Hepatocyte (in vitro differentiated cells): ENCODE results near the gene ZNF225. TPM values are rescaled to one million over a fixed set of nuclear protein-coding genes. Genes with fewer than 3 reads are reported as not detected.

ENCODE experiments used
- DNase-seq: peaks from one replicate; pipeline ENCODE4 v3.0.0-alpha.2; 2016; ENCODE audit warnings: low spot score
- H2AFZ ChIP-seq: fragments of 200-600 bp; sonication (generic); 2 replicates; pipeline ENCODE4 v1.6.0; 2016; ENCODE audit warnings: antibody characterized with exemption, mild to moderate bottlenecking
- H3K27ac ChIP-seq: fragments of 200-600 bp; sonication (generic); 2 replicates; pipeline ENCODE4 v1.5.1; 2016; ENCODE audit warnings: mild to moderate bottlenecking
- H3K27me3 ChIP-seq: fragments of 200-600 bp; sonication (generic); 2 replicates; pipeline ENCODE4 v1.6.1; 2016
- H3K36me3 ChIP-seq: fragments of 200-600 bp; sonication (generic); replicated peaks from 2 replicates; pipeline ENCODE4 v1.5.1; 2016; ENCODE audit warnings: low read depth; ENCODE audit not compliant: insufficient read depth
- H3K4me1 ChIP-seq: fragments of 200-600 bp; sonication (generic); 2 replicates; pipeline ENCODE4 v1.5.1; 2016; ENCODE audit warnings: mild to moderate bottlenecking, moderate library complexity; ENCODE audit not compliant: insufficient read depth
- H3K4me2 ChIP-seq: fragments of 200-600 bp; sonication (generic); 2 replicates; pipeline ENCODE4 v1.6.0; 2016
- H3K4me3 ChIP-seq: fragments of 200-600 bp; sonication (generic); 2 replicates; pipeline ENCODE4 v1.5.1; 2016; ENCODE audit warnings: mild to moderate bottlenecking
- H3K79me2 ChIP-seq: fragments of 200-600 bp; sonication (generic); 2 replicates; pipeline ENCODE4 v1.6.0; 2017; ENCODE audit warnings: mild to moderate bottlenecking
- H3K9me2 ChIP-seq: fragments of 200-600 bp; sonication (generic); replicated peaks from 2 replicates; pipeline ENCODE4 v1.6.0; 2017; ENCODE audit warnings: mild to moderate bottlenecking; ENCODE audit not compliant: insufficient read depth
- H3K9me3 ChIP-seq: fragments of 200-600 bp; sonication (generic); 2 replicates; pipeline ENCODE4 v1.5.1; 2016; ENCODE audit warnings: low read depth, mild to moderate bottlenecking
- H4K20me1 ChIP-seq: fragments of 200-600 bp; sonication (generic); 2 replicates; pipeline ENCODE4 v1.6.0; 2016; ENCODE audit warnings: mild to moderate bottlenecking; ENCODE audit not compliant: insufficient read depth, poor library complexity, severe bottlenecking
- EZH2 ChIP-seq: fragments of 200-600 bp; sonication (generic); IDR thresholded peaks from 2 replicates; pipeline ENCODE4 v1.6.1; 2016; ENCODE audit warnings: antibody characterized with exemption, mild to moderate bottlenecking, borderline replicate concordance
- EZH2phosphoT487 ChIP-seq: fragments of 200-600 bp; sonication (generic); IDR thresholded peaks from one replicate; pipeline ENCODE4 v1.6.1; 2018; ENCODE audit warnings: antibody characterized with exemption, mild to moderate bottlenecking, low read depth, moderate library complexity; ENCODE audit not compliant: unreplicated experiment, severe bottlenecking
- WGBS: methylation state at CpG from one replicate; pipeline ENCODE4 v1.1.6; 2016; ENCODE audit warnings: low lambda C conversion rate; ENCODE audit errors: missing lambda C conversion rate; 5-methylcytosine and 5-hydroxymethylcytosine counted together
- polyA plus RNA-seq: library from polyadenylated mRNA; unstranded; fragments of >200 nt; fragmentation: Nextera tagmentation; extraction: Ambion mirVana; gene quantifications from 2 replicates; pipeline ENCODE4 v1.2.1, GENCODE V29; 2016
- total RNA-seq: library from RNA; depleted of rRNA; stranded (reverse); fragments of >200 nt; gene quantifications from 2 replicates; pipeline ENCODE4 v1.2.3, GENCODE V29; 2014
- TF ChIP-seq, protein P1 (sequence below): fragments of 200-600 bp; sonication (generic); IDR thresholded peaks from 2 replicates; pipeline ENCODE4 v1.5.1; 2016; ENCODE audit warnings: antibody characterized with exemption, mild to moderate bottlenecking; ENCODE audit not compliant: poor library complexity

The ZNF225 gene
- total and polyA plus RNA-seq, 2 experiments from 2014 or later = 2.9 to 4.1 TPM

DNA sequence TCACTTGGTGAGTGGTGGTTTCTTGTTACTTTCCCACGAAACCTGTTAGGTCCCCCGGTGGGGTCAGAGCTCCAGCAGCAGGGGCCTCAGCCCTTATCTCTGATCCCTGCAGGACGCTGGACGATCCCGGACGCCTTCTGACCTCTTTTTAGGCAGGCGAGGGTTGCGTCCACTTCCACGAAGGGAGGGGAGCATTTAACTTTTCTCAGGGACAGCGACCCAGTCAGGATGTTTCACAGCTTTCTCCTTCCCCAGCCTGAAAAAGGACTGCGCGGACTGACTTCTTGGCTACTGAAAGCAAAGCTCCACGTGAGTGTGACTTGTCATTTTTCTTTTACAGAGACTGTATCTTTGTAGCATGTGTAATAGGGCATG lies 28.8 kb downstream of the ZNF225 start:
- WGBS = 5% methylated on average over 13 of the region's 13 CpGs

DNA sequence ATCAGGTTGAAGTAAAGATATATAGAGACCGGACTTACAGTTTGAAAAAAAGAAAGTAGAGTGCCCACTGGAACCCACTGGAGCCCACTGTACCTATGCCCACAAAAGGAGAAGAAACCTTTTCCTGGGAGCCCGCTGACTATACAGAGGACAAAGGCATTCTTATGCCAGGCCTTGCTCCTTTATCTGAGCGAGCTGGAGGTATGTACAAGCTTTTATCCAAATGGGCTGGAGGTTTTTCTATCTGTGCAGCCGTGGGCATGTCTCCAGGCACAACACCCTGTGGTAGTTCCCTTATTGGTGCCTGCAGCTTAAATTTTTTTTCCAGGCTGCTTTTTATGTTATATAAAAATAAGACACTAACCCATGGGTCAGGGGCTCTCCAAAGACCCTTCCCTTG lies 36.6 kb downstream of the ZNF225 start:
- H3K4me3 ChIP-seq = no peak overlapping the region
- no peaks in the 10 kb centered on the region for H3K4me1 ChIP-seq
- WGBS = 94% methylated on average over 4 of the region's 4 CpGs

More for the DNA sequence above, 28.8 kb downstream of the ZNF225 start:
- TF ChIP-seq EZH2 (no peak), EZH2phosphoT487 (no peak)
- TF ChIP-seq, protein P1, sequence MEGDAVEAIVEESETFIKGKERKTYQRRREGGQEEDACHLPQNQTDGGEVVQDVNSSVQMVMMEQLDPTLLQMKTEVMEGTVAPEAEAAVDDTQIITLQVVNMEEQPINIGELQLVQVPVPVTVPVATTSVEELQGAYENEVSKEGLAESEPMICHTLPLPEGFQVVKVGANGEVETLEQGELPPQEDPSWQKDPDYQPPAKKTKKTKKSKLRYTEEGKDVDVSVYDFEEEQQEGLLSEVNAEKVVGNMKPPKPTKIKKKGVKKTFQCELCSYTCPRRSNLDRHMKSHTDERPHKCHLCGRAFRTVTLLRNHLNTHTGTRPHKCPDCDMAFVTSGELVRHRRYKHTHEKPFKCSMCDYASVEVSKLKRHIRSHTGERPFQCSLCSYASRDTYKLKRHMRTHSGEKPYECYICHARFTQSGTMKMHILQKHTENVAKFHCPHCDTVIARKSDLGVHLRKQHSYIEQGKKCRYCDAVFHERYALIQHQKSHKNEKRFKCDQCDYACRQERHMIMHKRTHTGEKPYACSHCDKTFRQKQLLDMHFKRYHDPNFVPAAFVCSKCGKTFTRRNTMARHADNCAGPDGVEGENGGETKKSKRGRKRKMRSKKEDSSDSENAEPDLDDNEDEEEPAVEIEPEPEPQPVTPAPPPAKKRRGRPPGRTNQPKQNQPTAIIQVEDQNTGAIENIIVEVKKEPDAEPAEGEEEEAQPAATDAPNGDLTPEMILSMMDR = no peak
- H2AFZ ChIP-seq = peak overlapping the region; percentile 98
- no peaks in the 10 kb centered on the region for H3K36me3 ChIP-seq
- no peaks in the 10 kb centered on the region for H3K9me3 ChIP-seq
- peaks cover 2% of the 10 kb centered on the region for H3K4me1 ChIP-seq
- H4K20me1 ChIP-seq = no peaks in the 10 kb centered on the region
- H3K27ac ChIP-seq = no peak overlapping the region
- peak overlapping the region; percentile 86 for H3K4me3 ChIP-seq
- peak; percentile 16 for DNase-seq
- peaks cover 17% of the 10 kb centered on the region for H3K79me2 ChIP-seq
- no peaks in the 10 kb centered on the region for H3K9me2 ChIP-seq
- peak overlapping the region; percentile 92 for H3K4me2 ChIP-seq
- H3K27me3 ChIP-seq = no peaks in the 10 kb centered on the region

DNA sequence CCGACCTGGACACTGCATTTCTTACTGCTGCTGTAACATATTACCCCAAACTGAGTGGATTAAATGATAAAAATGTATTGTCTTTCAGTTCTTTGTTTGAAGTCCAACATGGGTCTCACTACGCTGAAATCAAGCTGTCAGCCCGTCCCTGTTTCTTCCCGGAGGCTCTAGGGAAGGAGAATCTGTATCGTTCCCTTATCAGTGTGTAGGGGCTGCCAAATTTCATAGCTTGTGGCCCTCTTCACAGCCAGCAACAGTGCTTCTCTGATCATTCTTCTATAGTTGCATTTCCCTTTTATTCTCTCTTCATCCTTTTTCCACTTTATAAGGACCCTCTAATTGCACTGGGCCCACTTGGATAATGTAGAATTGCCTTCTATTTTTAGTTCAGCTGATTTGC lies 38.3 kb downstream of the ZNF225 start:
- TF ChIP-seq EZH2 (no peak), EZH2phosphoT487 (no peak)
- TF ChIP-seq, protein P1 = no peak
- Histone ChIP-seq H3K36me3 (peaks cover 6% of the 10 kb centered on the region), H3K9me3 (peaks cover 18% of the 10 kb centered on the region), H2AFZ (no peak overlapping the region), H3K4me1 (no peaks in the 10 kb centered on the region), H3K4me3 (no peak overlapping the region), H4K20me1 (no peaks in the 10 kb centered on the region), H3K27me3 (no peaks in the 10 kb centered on the region), H3K9me2 (no peaks in the 10 kb centered on the region), H3K27ac (no peak overlapping the region), H3K79me2 (no peaks in the 10 kb centered on the region), H3K4me2 (no peak overlapping the region)
- no peak for DNase-seq
- WGBS = 94% methylated on average over 5 of the region's 5 CpGs

More for the DNA sequence above, 36.6 kb downstream of the ZNF225 start:
- no peak for DNase-seq
- Histone ChIP-seq H3K9me3 (peaks cover 1% of the 10 kb centered on the region), H3K27me3 (no peaks in the 10 kb centered on the region), H3K27ac (no peak overlapping the region), H3K36me3 (no peaks in the 10 kb centered on the region), H3K9me2 (no peaks in the 10 kb centered on the region), H3K4me2 (no peak overlapping the region), H4K20me1 (no peaks in the 10 kb centered on the region), H2AFZ (no peak overlapping the region), H3K79me2 (no peaks in the 10 kb centered on the region)
- TF ChIP-seq EZH2 (no peak), EZH2phosphoT487 (no peak)
- TF ChIP-seq, protein P1 = no peak

DNA sequence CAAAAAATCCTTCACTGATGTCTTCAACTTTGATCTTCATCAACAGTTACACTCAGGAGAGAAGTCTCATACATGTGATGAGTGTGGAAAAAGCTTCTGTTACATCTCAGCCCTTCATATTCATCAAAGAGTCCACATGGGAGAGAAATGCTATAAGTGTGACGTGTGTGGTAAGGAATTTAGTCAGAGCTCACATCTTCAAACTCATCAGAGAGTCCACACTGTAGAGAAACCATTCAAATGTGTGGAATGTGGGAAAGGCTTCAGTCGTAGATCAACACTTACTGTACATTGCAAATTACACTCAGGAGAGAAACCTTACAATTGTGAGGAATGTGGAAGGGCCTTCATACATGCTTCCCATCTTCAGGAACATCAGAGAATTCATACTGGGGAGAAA lies 43.3 kb downstream of the ZNF225 start:
- H3K27me3 ChIP-seq = no peaks in the 10 kb centered on the region
- H3K36me3 ChIP-seq = peaks cover 12% of the 10 kb centered on the region
- DNase-seq = no peak
- no peak overlapping the region for H3K4me2 ChIP-seq
- no peaks in the 10 kb centered on the region for H3K9me2 ChIP-seq
- H3K4me1 ChIP-seq = no peaks in the 10 kb centered on the region
- peaks cover 25% of the 10 kb centered on the region for H3K9me3 ChIP-seq
- no peak overlapping the region for H3K4me3 ChIP-seq
- 97% methylated on average over 2 of the region's 2 CpGs for WGBS
- H2AFZ ChIP-seq = no peak overlapping the region
- H4K20me1 ChIP-seq = no peaks in the 10 kb centered on the region
- TF ChIP-seq EZH2phosphoT487 (no peak), EZH2 (no peak)
- TF ChIP-seq, protein P1 = no peak
- no peak overlapping the region for H3K27ac ChIP-seq
- H3K79me2 ChIP-seq = no peaks in the 10 kb centered on the region
